Effector CD4-positive, alpha-beta T cell (primary cell): ENCODE results near the gene PIEZO2.
"Not testable (repeated sequence)": the region's sequence is repeated elsewhere in the genome, so short reads cannot be mapped to it uniquely, and the experiment has no call there.

Experiments
- DNase-seq: peaks from one replicate; pipeline ENCODE4 v3.0.0-alpha.2; 2020

Gene PIEZO2

DNA sequence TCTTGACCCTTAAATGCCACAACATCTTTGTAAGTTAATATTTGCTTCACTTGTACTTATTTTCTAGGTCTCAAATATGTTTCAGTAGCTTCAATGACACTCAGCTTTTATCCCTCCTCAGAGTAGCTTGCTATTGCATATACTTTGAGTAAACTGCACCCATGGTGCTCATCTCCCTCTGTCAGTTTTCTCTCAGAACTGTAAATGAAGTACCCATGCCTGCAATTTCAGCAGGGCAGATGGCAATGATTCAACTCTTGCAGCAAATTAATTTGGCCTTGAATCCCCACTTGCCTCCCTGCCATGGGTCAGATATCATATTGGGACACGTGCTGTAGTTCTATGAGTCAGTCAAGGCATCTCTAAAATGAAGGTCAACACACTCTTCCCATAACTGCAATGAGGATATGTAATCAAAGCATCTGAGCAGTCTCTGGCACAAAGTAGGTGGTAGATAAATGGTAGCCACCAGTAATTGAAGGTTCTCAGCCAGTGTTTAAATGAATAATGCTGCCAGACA is 225.8 kb downstream of the PIEZO2 start:
- no peak for DNase-seq

DNA sequence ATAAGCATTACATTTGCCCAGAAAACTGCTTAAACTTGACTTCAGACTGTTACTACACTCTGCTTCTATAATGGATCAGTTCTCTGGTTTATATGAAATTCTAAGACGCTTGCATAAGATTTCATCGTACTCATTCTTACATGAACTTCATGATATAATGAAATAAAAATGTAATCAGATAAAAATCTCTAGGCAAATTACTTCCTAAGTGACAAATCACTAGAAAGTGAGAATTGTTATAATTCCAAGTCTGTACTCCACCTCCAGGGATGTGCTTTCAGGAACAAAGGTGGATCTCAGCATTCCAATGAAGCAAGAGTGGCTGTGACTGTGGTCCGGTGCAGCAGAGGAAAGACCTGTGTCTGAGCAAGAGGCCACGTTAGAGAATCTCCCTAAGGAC is 226.2 kb downstream of the PIEZO2 start:
- no peak for DNase-seq

DNA sequence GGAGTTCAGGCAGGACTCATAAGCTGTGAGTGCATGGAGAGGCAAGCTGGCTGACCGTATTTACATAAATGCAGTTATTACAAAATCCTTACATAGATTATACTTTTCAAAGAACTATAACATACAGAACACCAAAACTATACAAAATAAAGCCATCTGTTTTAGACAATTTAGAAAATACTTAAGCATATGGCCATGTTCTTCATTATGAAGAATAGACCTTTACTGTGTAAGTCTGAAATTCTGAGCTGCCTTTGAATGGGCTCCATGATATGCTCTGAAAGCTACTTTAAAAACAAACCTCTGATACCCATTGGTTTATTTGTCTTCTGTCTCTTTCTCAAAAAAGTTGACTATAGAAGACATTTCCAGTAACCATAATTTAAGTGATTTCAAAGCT is 226.7 kb downstream of the PIEZO2 start:
- DNase-seq: not testable (repeated sequence)

DNA sequence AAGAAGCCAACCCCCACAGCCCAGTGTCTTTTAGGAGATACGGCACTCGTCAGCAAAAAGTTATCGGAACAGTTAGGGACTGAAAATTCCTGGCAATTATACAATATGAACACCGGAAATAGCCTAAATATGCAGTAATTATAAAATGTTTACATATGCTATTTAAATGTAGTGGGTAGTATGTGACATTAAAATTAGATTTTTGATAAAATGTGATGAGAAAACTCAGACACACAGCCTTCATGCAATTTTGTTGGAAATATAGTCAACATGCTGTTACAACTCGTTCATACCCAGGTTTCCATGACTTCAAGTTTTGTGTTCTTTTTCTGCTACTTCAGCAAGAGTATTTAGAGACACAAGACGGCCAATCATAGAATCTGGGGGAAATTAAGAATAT is 229.1 kb downstream of the PIEZO2 start:
- not testable (repeated sequence) for DNase-seq

DNA sequence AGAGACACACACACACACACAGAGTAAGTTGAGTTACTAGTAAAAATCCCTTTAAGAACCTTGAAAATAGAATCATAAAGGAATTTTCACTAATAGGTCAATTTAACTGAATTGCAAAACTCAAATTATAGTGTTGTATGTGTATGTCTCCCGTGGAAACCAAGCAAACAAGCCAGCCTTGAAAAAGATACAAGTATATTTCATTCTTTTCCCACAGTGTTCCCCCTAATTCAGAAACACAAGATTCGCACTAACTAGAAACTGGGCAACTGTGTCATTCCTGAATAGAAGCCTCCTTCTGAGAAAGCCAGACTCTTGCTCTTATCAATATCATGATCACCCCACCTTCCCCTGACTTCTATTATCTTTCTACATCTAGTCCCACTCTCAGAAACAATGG is 229.5 kb downstream of the PIEZO2 start:
- no peak for DNase-seq

DNA sequence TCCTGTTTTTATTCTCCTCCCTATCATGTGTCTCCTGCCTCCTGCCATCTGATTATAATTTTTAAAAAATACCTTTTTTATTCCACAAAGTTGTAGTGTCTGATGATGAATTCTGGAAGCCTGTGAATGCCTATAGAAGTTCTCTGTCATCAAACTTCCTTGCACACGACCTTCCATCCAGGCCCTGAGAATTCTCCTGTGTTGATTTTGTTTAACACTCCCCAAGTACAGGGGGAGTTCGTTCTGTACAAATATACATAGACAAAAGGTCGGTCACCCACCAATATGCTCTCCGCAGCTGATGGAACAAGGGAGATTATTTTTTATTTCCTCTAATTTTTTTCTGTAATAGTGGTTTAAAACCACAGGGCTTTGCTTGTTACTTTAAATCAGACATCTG is 232.5 kb downstream of the PIEZO2 start:
- DNase-seq: no peak

DNA sequence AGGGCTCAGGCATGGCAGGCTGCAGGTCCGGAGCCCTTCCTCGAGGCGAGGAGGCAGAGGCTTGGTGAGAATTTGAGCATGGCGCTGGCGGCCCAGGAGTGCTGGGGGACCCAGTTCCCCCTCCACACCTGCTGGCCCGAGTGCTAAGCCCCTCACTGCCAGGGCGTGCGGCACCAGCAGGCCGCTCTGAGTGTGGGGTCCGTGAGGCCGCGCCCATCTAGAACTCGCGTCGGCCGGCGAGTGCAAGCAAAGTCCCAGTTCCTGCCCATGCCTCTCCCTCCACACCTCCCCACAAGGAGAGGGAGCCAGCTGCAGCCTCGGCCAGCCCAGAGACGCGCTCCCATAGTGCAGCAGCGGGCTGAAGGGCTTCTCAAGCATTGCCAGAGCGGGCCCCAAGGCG is 233.0 kb downstream of the PIEZO2 start:
- no peak for DNase-seq

DNA sequence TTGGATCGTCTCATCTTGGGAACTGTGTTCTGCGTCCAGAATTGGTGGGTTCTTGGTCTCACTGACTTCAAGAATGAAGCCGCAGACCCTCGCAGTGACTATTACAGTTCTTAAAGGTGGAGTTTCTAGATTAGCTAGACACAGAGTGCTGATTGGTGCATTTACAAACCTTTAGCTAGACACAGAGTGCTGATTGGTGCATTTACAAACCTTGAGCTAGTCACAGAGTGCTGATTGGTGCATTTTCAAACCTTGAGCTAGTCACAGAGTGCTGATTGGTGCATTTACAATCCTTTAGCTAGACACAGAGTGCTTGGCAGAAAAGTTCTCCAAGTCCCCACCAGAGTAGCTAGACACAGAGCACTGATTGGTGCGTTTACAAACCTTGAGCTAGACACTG is 233.6 kb downstream of the PIEZO2 start:
- not testable (repeated sequence) for DNase-seq

DNA sequence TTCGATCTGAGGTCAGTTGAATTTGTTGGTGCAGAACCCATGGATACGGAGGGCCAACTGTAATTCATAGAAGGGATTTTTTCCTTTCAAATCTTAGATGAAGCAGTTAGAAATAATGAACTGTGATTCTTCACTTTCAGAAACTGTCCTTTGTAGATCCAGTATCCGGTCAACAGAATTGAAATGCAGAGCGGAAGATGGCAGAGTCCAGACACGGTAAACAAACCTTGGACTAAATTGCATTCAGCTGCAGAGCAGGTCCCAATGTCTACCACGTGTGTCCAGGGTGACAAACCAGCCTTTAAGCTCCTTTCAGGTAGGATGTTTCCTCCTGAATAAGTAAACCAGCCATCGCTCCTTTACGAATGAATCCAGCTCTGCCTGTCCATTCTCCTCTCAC is 234.8 kb downstream of the PIEZO2 start:
- not testable (repeated sequence) for DNase-seq

DNA sequence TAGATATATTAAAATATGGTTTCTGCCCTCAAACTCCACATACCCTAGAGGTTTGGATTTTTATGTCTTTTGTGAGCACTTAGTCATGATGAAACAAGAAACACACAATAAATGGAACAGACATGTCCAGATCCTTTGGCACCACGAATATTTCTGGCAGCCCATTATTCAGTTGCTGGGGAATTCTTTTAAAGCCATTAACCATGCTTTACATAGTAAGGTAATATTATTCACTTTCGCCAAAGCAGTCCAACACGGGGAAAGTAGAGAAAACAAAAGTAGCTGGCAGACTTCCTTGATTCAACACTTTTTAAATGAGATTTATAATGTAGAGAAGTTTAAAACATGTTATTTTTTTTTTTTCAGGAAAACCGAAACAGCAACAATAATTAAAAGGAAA is 235.4 kb downstream of the PIEZO2 start:
- DNase-seq: no peak

DNA sequence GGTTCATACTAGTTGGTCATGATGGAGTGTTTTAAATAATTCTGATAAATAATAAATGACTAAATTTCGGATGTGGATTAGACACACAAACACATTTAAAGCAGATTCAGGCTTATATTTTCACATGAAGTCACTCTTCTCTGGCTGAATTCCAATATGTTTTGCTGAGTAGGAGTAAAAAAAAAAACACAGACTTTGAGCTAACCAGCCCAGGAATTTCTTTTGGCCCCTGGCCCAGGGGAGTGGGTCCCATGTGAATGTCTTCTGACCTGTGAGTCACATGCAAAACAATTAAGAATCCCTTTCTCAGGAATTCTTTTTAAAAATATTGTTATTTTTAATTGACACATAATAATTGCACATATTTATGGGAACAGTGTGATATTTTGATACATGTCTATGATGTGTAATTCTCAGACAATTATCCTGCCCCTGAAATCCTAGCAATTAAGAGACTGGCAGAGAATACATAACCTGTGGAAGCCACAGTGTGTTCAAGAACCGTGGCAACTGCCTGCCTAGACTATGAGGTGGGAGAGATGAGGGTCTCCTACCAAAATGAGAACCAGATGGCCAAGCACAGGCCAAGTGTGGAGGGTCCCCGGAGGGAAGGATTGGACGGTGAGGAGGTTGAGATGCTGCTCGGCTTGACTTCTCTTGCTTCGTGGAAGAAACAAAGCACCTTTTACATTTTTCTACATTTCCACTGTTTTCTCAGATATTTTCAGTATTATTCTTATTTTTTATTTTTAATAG is 236.4 kb downstream of the PIEZO2 start:
- DNase-seq: no peak

DNA sequence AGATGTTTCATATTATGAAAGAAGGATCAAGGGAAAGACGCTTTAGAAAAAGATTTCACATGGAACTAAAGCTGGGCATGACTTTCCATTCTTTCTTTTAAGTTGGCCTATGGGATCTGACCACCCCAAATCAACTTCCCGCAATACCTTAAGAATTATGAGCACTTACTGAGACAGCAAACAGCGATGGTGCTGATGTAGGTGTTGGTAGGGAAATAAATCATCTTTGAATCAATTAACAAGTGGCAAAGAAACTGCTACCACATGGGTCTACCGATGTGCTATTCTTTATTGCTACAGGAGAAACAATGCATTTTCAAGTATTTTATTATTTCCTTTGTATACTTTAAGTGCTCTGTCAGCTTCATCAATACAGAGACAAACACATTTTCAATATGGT is 239.6 kb downstream of the PIEZO2 start:
- DNase-seq: no peak

DNA sequence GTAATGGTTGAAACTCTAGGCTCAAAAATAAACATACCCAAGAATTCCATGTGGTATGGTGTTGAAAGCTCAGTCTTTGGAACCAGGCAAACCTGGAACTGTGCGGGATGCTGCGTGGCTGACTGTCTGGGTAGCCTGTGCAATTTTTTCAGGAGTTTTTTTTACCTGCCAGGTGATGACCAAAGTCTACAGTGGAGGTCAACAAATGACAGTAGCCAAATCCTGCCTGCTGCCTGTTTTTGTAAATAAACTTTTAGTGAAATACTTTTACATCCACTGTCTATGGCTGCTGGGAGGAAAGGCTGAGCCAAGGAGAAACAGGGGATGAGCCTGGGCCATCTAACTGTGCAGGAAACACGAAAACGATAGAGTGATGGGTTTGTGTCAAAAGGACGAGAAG is 240.6 kb downstream of the PIEZO2 start:
- no peak for DNase-seq

DNA sequence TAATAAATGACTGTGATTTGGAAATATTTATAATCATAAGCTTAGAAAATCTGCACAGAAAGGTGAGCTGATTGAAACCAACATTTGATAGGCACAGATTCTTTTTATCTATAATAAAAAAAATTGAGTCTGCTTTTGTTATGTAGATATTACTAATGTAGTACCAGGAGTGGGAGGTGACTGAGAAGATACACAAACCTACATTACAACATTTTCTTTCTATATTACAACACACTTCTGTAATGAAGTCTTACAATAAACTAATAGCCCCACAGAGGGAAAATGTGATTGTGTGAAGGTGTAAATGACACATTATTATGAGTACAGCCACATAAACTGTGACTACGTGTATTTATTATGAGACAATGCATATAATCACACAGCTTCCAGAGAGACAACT is 241.6 kb downstream of the PIEZO2 start:
- DNase-seq: no peak

DNA sequence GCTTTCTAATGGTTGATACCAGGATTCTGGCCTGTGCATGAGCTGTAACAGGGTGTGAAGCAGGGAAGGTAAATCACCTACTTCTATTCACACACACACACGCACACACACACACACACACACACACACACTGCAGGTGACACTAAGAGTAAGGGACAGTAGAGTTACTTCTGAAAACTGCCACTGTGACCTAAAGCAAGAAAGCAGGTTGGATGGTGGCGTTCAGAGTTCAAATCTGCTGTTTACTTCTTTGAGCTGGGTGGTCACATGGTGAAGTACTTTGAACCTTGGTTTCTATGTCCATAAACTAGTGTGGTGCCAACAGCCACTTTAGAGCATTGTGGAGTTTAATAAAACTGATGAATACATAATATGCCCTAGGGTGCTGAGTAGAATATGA is 248.0 kb downstream of the PIEZO2 start:
- DNase-seq: no peak

DNA sequence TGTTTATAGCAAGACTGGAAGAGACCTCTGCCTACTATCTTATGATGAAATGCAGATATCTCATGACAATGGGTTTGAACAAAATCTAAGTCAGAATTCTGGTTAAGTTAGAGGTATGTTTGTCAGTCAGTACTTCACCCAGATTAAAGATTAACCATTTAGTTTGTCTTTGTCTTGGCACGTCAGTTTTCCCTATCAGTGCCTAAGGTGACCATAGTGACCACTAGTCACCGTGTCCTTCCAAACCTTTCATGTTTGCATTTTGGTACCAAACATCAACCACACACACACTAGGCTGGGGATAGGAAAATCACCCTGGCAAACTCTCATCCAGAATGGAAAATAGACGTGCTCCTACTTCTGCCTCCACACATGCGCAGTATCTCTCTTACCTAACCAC is 248.9 kb downstream of the PIEZO2 start:
- DNase-seq: no peak

DNA sequence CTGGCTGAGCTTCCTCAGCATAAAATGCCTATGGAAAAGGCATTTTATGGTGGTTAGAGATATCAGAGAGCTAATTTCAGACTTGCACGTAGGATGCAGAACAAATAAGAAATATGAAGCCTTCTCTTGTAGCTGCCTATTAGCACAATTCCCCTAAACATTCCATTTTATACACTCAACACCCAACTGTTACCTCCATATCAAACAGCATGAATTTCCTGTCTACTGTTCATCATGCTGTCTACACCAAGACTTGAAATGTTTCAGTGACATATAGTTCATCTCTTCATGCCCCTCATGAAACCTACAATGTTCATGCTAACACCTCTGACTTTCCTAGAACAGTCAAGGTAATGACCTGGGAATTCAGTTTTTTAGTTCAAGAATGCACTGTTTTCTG is 249.9 kb downstream of the PIEZO2 start:
- no peak for DNase-seq

DNA sequence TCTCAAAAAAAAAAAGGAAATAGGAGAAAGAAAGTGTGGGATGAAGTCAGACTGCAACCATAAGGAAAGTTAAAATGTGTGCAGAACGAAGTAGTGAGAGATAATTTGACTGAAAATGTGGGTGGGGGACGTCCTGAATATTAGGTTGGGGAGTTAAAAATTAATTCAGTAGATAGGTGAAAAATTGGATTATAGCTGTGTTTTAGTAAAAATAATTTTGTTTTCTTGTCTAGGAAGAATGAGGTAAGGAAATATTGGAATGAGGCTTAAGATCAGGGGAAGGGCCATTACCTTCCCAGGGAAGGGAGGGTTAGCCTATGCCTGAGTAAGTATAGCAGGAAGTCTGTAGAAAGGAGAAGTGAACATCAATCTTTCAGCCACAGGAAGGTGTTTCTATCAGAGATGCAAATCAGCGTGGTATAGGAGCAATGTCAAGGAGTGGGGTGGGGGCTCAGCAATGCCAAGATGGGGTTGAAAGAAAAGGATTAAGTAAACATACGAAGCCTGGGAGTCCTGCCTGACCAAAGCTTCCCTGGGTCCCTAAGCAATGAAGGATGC is 250.9 kb downstream of the PIEZO2 start:
- no peak for DNase-seq

DNA sequence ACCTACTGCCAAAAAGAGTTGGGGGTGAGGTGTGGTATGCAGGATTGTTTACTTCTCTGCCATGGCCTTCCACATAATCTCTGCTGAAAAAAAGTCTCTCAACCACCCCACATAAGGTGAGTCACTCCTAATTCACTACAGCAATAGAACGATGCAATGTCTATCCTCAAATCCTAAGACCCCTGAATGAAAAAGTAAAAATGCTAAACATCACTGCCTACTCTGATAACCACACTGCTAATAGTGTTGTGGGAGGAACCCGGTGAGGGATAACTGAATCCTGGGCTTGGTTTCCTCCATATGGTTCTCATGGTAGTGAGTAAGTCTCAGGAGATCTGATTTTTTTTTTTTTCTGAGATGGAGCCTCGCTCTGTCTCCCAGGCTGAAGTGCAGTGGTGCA is 252.5 kb downstream of the PIEZO2 start:
- DNase-seq: no peak

DNA sequence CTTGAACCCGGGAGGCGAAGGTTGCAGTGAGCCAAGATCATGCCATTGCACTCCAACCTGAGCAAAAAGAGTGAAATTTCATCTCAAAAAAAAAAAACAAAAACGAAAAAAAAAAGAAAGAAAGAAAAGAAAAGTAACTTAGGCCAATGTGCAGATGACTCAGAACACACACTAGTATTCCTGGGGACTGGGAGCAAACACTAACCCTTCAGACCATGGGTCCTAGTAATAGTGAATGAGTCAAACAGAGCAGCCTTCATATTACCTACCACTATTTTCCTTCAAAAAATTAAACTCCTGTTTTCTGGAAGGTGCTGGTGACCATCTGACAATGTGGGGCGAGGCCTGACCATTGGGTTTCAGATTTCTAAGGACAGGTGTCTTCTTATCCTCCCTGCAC is 253.4 kb downstream of the PIEZO2 start:
- DNase-seq: no peak

DNA sequence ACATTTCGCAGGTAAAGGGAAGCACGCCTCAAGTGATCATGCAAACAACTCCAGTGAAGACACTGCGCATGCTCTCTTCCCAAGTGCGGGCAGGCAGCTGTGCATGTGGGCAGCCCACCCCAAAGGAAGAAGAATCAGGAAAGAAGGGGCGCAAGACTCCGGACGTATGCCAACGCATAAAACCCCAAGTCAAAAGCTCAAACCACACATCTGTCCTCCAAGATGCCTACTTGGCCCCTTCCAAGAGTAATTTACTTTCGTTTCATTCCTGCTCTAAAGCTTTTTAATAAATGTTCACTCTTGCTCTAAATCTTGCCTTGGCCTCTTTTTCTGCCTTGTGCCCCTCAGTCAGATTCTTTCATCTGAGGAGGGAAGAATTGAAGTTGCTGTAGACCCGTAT is 254.9 kb downstream of the PIEZO2 start:
- no peak for DNase-seq

DNA sequence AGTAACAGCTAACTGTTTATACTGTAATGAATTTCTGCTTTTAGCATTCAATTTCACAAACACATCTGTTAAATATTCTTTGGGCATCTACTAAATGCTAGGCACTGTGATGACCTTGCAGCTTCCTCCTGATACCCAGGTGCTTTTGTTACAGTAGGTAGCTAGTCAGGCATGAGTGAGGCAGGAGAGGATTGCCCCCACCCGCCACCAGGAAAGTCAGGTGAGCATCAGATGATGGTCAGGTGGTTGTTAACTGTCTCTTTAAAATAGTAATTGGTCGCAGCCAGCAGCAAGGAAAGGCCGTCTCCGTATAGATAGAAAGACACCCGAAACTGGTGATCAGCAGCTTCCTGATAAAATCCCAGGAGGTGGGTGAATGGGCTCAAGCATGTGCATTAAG is 255.6 kb downstream of the PIEZO2 start:
- no peak for DNase-seq

DNA sequence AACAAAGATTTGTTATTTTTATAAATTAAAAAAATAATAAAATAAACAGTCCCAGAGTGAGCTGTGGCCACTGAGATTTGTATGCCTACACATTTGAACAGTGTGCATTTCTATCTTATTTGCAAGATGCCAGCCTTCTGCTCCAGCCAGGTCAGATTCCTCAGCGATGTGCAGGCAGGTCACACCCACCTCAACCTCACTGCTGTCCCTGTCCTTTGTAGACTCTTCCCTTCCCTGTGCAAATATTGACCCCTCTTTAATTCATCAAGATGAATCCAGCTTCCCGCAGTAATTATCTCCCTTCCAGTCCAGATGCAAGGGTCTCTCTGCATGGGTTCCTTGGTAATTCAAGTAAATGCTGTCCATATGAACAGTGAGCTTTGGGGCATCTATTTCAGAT is 256.2 kb downstream of the PIEZO2 start:
- no peak for DNase-seq

DNA sequence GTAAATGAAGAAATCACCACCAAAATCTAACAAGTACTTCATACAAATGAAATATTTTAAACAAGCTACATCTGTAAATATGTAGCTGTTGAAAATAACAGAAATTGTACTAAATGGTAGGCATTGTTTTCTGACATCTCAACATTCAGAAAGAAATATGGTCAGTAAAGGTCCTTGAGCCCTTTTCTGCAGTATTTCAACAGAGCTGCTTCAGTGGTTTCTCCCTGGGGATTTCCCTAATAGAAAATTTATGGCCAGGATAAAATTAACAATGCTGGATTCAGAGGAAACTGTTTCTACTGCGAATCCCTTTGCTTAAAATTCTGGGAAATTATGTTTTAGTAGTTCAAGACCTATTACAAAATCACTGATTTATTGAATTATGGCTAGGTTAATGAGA is 256.6 kb downstream of the PIEZO2 start:
- DNase-seq: no peak

DNA sequence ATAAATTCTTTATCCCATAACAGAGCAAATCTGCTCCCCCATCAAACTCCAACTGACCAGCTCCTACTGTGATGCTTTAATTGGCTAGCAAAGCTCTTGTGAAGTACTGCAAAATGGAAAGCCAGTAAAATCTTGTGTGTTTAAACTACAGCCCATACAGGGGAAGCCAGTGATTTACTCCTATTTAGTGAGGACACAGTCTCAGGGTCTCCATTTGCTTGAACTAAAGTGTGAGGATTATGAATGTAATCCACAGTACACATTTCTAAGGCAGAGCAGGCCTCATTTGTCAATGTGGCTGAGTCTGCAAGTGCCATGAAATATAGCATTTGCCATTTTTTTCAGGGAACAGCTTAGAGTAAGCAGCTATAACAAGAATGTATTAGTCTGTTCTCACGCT is 259.3 kb downstream of the PIEZO2 start:
- DNase-seq: no peak
